D721Med (cell line): Measurements from ENCODE around the gene MTREX.

Experiments
- DNase-seq: peaks from one replicate; pipeline ENCODE4 v3.0.0; 2011; ENCODE audit warnings: low spot score; ENCODE audit not compliant: insufficient read length
- FAIRE-seq: peaks from 2 replicates; lab custom pipeline; 2011; peaks lifted over from hg19 to GRCh38; lab: Jason Lieb, UNC
- CTCF ChIP-seq: IDR thresholded peaks from 2 replicates; pipeline ENCODE4 v1.5.1; 2012; ENCODE audit warnings: mild to moderate bottlenecking, control low read depth; ENCODE audit not compliant: insufficient read depth; ENCODE audit errors: missing control alignments

Gene MTREX

DNA sequence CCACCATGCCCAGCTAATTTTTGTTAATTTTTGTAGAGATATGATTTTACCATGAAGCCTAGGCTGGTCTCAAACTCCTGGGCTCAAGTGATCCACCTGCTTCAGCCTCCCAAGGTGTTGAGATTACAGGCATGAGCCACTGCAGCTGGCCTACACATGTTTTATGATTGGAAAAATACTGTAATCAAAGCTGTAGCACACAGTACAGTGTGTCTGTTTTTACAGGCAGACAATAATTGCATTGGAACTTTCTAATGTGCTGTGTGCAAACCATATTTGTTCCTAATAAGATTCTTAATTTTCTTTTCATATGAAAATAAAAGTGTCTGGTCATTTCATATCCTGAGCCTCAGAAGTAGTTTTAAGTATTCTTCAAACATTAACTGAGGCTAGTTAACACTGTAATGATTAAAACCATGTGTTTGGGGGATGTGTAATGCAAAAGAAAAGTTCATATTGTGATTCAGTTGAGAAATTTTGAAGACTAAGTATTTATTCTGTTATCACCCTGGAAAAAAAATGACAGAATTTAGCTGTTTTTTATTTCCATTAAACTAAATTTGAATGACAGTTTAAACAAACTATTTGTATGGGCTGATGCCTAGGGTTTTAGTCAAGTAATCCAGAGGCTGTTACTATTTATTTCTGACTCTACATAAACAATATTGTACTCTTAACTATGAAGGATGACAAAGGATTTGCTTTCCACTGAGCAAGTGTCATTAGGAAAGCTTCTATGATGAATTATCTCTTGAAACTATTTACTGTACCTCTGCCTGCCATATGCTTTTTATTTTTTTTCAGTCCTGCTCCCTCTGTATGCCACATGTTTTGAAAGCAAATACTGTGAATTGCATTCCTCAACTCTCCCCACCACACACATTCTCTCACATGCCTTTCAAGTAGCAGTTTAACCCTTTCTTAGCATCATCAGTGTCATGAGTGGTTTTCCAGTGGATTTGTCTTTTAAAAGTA lies 111.5 kb downstream of the MTREX start:
- FAIRE-seq (no peak), DNase-seq (no peak)
- TF ChIP-seq CTCF: no peak

DNA sequence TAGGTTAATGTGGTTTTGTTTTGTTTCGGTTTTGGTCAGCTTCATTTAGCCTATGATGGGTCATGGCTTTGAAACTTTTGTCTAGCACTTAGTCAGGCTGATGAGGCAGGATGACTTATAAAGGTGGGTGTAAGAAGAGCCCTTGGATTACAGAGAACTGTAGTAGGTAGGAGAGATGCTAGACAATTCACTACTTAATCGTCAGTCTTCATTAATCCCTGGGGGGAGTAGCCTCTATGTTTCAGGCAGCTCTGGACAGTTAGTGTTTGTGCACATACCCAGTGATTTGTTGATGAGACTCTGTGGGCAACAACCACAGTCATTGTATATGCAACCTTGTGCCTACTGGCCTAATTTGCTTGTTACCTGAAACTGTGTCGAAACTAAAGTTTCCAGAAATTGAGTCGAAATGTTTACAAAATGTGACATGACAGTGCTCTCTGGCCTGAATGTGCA lies 113.3 kb downstream of the MTREX start:
- no peak for FAIRE-seq
- no peak for TF ChIP-seq CTCF
- no peak for DNase-seq

GRCh38 chr5:55426455-55426854 lies 118.7 kb downstream of the MTREX start:
- DNase-seq (no peak), FAIRE-seq (no peak)
- TF ChIP-seq CTCF: no peak

- TF ChIP-seq CTCF: no peak
- FAIRE-seq (no peak), DNase-seq (no peak)
Observed at GRCh38 chr5:55427157-55427556, 119.4 kb downstream of the MTREX start.

- TF ChIP-seq CTCF: no peak
- DNase-seq (no peak), FAIRE-seq (no peak)
Observed at GRCh38 chr5:55429221-55429612, 121.4 kb downstream of the MTREX start.

GRCh38 chr5:55429613-55430253 lies 121.9 kb downstream of the MTREX start:
- no peak for DNase-seq
- no peak for TF ChIP-seq CTCF
- no peak for FAIRE-seq
